Smooth muscle cell of the umbilical artery (primary cell): ENCODE measurements around the gene SYCP1. TPM values are rescaled to one million over a fixed set of nuclear protein-coding genes. Genes with fewer than 3 reads are reported as not detected.

ENCODE experiments used
- total RNA-seq: library from RNA; depleted of rRNA; stranded (reverse); fragments of >200 nt; gene quantifications from 2 replicates; pipeline ENCODE4 v1.2.3, GENCODE V29; 2014

SYCP1 gene, protein sequence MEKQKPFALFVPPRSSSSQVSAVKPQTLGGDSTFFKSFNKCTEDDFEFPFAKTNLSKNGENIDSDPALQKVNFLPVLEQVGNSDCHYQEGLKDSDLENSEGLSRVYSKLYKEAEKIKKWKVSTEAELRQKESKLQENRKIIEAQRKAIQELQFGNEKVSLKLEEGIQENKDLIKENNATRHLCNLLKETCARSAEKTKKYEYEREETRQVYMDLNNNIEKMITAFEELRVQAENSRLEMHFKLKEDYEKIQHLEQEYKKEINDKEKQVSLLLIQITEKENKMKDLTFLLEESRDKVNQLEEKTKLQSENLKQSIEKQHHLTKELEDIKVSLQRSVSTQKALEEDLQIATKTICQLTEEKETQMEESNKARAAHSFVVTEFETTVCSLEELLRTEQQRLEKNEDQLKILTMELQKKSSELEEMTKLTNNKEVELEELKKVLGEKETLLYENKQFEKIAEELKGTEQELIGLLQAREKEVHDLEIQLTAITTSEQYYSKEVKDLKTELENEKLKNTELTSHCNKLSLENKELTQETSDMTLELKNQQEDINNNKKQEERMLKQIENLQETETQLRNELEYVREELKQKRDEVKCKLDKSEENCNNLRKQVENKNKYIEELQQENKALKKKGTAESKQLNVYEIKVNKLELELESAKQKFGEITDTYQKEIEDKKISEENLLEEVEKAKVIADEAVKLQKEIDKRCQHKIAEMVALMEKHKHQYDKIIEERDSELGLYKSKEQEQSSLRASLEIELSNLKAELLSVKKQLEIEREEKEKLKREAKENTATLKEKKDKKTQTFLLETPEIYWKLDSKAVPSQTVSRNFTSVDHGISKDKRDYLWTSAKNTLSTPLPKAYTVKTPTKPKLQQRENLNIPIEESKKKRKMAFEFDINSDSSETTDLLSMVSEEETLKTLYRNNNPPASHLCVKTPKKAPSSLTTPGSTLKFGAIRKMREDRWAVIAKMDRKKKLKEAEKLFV
- total RNA-seq: not detected in 2 replicates

GRCh38 chr1:114854693-114855320 lies at the start of gene SYCP1:
TSS of gene SYCP1 (plus strand) at chr1:114854863. CDS start at chr1:114855465, 602 bp downstream.

DNA sequence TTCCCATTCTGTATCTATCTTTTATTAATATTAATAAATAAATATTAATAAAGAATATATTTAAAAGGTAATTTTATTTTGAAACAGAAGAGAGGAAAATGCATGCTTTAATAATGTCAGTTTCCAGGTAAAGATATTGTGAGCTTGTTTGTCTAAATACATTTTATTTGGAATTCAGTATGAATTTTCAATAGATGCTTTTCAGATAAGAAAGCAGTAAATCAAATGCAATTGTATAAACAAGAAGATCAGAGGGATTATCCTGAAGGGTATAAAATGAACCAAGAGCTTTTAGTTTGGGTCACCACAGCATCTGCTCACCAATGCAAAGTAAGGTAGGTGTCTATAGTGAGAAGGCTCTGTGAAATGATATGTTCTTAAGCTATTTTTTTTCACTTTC lies 174.9 kb downstream of the SYCP1 start, which contains the start of gene TSHB:
Gene TSHB (plus strand): TSS at position 301 of the 400 bp plus-strand sequence. CDS start 3,537 bp downstream, outside the sequence.

Other genes starting within 250 kb of the SYCP1 start
- 1.5 and 2.2 TPM in 2 replicates for gene DENND2C, start 184.8 kb upstream of the SYCP1 start, total RNA-seq
- not detected in 2 replicates for gene AMPD1, start 159.3 kb upstream of the SYCP1 start, total RNA-seq
- gene NRAS, start 138.1 kb upstream of the SYCP1 start, total RNA-seq: 43.4 and 65.5 TPM in 2 replicates
- 849 and 1,189 TPM in 2 replicates for gene CSDE1, start 96.9 kb upstream of the SYCP1 start, total RNA-seq
- gene SIKE1, start 74.2 kb upstream of the SYCP1 start, total RNA-seq: 57.0 and 62.7 TPM in 2 replicates
- not detected in 2 replicates for gene TSHB, start 175.0 kb downstream of the SYCP1 start, total RNA-seq
- gene TSPAN2, start 234.6 kb downstream of the SYCP1 start, total RNA-seq: 0.23 and 0.30 TPM in 2 replicates